SK-MEL-5 (cell line): ENCODE results near the gene PSMA6. TPM values are rescaled to one million over a fixed set of nuclear protein-coding genes. Genes with fewer than 3 reads are reported as not detected.
"Not testable (repeated sequence)": the region's sequence is repeated elsewhere in the genome, so short reads cannot be mapped to it uniquely, and the experiment has no call there.

Experiments
- DNase-seq: peaks from one replicate; pipeline ENCODE4 v3.0.0-alpha.2; 2016; ENCODE audit warnings: low read depth, low spot score
- in situ Hi-C: cut with HindIII; loops from 2 replicates; pipeline ENCODE4 v1.10.0; 2016; ENCODE audit warnings: low sequenced_read_pairs, high pct_unique_total_duplicates, low pct_unique_long_range_greater_than_20kb
- total RNA-seq: library from RNA; depleted of rRNA; stranded (reverse); fragments of >200 nt; shearing (Covaris generic); gene quantifications from 2 replicates; pipeline ENCODE4 v1.2.3, GENCODE V29; 2014

Gene PSMA6
- total RNA-seq, 1 experiment from 2014 or later, result 169 TPM

DNA sequence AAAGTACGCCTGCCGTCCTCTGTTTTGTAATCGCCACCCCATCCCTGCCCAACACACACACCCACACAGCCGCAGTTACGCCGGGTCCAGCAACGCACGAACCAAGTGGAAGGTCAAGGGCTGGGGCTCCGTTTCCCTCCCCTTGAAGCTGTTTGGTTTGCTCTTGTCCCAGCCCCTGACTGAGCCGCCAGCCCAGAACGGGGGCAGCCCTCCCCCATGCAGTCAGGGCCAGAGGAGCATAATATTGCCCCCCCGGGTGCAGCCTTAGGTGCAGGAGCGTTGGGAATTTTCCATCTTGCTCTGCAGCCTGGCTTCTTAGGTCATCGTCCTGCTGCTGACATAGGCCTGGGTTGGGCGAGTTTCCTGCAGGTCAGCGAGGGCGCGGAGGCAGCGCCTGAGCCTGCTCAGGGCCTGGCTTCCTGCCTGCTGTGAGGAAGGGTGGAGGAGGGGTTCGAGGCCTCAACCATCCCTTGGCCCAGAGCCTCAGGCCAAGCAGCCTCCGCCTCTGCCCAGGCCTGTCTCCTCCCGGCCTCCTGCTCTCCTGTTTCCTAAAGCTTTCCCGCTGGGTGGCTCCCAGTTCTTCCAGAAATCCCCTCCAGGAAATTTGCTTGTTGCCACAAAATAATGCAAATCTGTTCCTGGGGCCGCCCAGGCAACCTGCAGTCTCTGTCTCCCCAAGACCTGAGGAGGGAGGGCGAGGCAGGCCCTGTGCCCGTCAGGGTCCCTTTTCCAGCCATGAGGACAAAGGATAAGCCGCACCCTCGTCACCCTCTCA, 44.5 kb downstream of the PSMA6 start:
- no peak for DNase-seq
- in situ Hi-C loops, result no loop called here

DNA sequence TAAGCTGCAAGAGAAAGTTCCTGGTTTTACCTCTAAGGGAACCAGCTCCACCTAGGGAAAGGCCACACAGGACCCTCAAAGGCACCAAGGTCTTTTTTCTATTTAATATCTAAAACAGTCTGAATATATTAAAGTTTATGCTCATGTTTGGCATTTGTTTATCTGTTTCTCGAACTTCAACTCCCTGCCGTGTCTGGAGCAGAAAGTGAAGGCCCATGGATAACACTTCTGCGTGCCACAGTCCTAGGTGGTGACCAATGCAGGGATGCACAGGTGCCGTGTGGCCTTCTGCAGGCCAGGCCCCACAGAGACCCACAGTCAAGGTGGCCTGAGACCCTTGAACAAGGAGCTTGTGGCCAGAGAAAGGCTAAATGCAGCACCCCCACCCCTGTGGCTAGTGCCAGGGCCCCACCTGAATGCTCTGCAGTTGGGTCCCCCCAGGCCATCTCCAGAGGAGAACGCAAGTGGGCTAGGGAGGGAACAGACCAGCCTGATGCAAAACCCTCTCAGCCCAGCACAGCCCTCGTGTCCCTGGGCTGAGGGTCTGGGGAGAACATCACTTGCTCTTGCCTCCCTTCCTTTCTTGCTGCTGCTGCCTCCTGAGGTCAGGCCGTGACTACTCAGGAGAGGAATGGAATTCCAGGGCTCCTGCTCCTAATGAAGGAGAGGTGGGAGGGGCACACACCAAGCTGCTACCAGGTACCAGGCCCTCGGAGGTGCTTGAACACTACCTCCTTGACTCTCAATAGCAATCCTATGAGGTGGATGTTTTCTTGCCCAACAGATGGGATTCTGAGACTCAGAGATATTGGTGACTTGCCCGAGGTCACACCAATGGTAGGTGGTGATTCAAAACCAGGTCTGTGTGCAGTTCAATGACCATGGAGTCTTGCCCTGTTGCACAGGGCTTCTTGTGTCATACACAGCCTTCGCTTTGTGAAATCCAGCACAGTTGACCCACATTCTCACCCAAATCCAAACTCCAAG, 45.4 kb downstream of the PSMA6 start:
- in situ Hi-C loops, result no loop called here
- no peak for DNase-seq

DNA sequence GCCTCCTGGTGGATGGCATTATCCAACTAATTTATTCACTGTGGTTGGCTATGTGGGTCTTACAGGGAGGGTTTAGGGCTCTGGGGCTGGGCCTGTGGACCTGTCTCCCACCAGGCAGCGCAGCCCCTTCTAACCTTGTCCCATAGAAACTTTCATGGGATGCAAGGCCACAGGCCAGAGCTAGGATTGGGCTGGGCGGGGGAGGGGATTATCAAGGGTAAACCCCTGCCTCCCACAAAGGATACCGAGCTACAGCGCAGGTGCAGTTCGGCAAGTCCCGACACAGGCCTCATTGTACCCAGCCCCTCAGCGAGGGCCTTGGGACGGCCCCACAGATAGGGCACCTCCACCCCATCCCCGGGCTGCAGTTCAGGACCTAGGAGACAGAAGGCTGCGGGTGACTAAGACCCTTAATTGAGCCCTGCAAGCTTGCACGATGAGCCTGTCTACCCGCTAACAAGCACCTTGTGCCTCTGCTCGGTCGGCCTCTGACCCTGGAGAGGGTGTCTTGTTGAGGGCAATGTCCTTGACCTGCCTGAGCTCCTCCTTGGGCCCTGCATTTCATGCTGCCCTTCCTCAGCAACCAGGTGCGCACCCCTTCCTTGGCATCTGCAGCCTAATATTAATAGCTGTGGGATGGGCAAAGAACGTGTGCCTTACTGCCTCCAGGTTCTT, 46.7 kb downstream of the PSMA6 start:
- DNase-seq, result no peak
- in situ Hi-C loops, result no loop called here

DNA sequence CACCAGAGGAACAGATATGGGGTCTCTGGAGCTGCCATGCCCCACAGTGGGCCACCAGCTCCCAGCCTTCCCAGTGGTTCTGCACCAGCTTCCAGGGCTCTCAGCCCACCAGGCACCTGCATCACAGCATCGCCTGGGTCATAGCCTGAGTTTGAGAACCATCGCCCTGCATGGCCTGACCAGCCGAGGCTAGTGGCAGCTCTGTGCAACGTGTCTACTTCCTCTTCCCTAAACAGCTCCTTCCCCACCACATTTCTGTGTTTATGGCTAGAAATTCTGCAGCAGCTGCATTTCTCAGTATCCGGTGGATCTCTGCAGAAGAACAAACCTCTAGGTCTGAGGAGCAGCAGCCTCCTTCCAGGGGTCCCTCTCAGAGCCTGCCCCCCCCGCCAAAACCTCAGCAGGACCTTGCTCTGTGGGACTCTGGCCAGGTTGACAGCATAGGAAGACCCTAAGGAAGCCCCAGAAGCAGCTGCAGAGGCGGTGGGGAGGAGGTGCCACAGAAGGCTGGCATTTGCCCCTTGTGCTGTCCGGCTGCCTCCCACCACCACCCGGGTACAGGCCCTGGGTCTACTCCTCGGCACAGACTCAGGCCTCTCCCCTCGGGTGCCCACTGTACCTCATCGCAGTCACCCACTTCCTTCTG, 47.7 kb downstream of the PSMA6 start:
- DNase-seq, result no peak
- in situ Hi-C loops, result no loop called here

GRCh38 chr14:35340616-35341453, 48.7 kb downstream of the PSMA6 start:
- in situ Hi-C loops, result no loop called here

DNA sequence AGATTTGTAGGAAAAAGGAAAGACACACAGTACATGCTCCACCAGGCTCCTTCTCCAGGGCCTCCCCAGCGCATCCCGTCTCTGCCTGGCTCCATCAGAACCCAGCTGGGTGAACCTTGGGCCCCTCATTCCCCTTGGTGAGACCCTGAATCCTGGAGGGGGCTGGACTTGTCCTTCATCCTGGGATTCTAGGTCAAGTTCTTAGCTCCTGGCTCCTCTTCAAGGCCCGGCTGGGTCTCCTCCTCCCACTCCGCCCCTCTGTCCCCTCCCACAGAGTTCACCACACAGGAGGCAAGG, 49.2 kb downstream of the PSMA6 start:
- in situ Hi-C loops, result no loop called here
- DNase-seq, result no peak

More at GRCh38 chr14:35340616-35341453, 48.7 kb downstream of the PSMA6 start:
- DNase-seq, result no peak

- in situ Hi-C loops, result no loop called here
Observed at GRCh38 chr14:35341751-35342488, 49.7 kb downstream of the PSMA6 start.

DNA sequence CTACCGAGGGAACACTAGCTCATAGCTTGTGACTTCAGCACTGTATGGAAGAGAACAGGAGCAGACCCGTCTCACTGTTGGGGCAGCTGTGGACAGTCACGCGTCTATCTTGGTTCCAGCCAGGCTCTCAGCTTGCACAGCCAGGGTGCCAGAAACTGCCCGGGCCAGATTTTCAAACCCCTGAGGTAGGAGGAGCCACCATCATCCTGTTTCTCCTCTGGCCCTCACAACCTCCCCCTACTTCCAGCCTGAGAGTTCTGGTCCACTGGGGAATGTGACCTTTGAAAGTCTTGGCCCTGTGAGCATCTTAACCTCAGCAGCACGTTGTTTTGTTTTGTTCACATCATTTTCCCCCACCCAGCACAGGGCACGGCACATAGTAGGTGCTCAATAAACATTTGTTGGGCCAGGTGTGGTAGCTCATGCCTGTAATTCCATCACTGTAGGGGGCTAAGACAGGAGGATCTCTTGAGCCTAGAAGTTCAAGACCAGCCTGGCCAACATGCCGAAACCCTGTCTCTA, 50.4 kb downstream of the PSMA6 start:
- in situ Hi-C loops, result no loop called here
- DNase-seq, result no peak

More at GRCh38 chr14:35341751-35342488, 49.7 kb downstream of the PSMA6 start:
- peak; percentile 82 for DNase-seq

- in situ Hi-C loops, result no loop called here
Observed at GRCh38 chr14:35343702-35344101, 51.5 kb downstream of the PSMA6 start.

DNA sequence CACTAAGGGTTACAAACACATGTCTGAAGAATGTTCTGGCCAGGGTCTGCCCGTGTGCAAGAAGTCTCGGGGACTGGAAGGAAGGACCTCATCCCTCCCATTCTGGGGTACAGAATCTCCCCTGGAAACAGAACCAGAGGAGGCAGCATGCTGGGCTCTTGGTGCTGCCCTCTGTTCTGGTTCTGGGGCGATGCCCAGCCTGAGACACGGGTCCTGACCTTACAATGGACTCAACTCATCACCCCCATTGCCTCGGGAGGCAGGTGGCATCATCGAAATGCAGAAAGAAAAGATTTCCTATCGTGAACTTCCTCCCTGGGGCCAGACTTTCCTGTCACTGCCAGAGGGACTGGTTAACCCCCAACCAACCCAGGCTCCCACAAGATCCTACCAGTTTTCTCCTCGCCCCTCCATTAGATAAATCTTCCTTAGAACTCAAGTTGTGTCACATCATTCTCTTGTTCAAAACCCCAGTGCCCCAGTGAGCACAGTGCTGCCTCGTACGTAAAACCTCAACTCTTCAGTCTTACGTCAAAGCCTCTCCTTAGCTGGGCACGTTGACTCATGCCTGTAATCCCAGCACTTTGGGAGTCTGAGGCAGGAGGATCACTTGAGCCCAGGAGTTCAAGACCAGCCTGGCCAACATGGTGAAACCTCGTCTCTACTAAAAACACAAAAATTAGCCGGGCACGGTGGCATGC, 52.1 kb downstream of the PSMA6 start:
- in situ Hi-C loops, result no loop called here
- DNase-seq, result no peak

More at GRCh38 chr14:35343702-35344101, 51.5 kb downstream of the PSMA6 start:
- no peak for DNase-seq

GRCh38 chr14:35346738-35347322, 54.6 kb downstream of the PSMA6 start:
- no peak for DNase-seq
- in situ Hi-C loops, result no loop called here

GRCh38 chr14:35347323-35348043, 55.3 kb downstream of the PSMA6 start:
- peak; percentile 55 for DNase-seq
- in situ Hi-C loops, result no loop called here

DNA sequence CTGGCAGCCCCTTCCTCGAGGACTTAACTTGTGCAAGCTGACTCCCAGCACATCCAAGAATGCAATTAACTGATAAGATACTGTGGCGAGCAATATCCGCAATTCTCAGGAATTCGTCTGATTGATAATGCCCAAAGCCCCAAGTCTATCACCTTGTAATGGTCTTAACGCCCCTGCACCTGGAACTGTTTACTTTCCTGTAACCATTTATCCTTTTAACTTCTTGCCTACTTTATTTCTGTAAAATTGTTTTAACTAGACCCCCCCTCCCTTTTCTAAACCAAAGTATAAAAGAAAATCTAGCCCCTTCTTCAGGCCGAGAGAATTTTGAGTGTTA, 55.8 kb downstream of the PSMA6 start:
- in situ Hi-C loops, DNase-seq: not testable (repeated sequence)

DNA sequence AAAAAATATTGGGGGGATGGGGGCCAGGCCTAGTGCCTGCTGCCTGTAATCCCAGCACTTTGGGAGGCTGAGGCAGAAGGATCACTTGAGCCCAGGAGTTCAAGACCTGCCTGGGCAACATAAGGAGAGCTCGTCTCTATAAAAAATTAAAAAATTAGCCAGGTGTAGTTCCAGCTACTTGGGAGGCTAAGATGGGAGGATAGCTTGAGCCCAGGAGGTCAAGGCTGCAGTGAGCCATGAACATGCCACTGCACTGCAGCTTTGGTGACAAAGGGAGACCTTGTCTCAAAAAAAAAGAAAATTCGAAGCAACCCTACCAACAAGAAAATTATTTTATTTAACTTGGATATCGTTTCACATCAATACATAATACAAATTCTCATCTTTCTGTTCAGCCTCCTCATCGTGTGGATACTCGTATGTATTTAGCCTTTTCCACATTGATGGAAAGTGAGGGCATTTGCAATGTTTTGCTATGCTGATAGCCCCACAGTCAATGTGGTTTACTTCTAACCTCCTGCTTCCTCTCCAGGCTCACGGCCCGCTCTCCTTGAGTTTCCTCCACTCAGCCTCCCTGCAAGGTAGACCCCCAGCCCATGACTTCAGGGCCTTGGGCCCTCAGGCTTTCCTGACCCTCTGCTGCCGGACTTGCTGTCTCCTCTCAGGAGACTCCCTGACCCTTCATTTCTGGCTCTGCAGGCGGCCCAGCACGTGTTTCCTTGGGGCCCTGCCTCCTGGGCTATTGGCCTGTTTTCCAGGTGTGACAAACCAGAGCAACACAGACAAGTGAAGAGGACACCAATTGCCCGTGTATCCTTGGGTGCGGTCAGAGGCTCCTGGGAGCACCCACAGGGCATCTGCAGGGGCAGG, 57.5 kb downstream of the PSMA6 start:
- in situ Hi-C loops, result no loop called here
- DNase-seq, result no peak
